A549 (cell line): Measurements from ENCODE around the gene SLC25A34. TPM values are rescaled to one million over a fixed set of nuclear protein-coding genes. Genes with fewer than 3 reads are reported as not detected.

Experiments used
- ATAC-seq, 2 experiments: fragments of 200-7000 bp in 1 of 2; fragments of >200 bp in 1 of 2; cut with Nextera tagmentation in 1 of 2; cut with Tn5 transposase in 1 of 2; 3 replicates each; pipeline versions ENCODE4 v1.8.0 to v1.9.1; 2018 to 2020; ENCODE audit warnings: mild to moderate bottlenecking in 1 of 2, moderate library complexity in 1 of 2
- CTCF ChIA-PET: fragments of 300-600 bp; sonication (Branson Sonifier 250); formaldehyde crosslinking; extraction: SDS; loops from one replicate; lab custom pipeline; 2021; ENCODE audit warnings: antibody characterized with exemption, inconsistent platforms; lab: Yijun Ruan, JAX
- POLR2A ChIA-PET: fragments of 350-600 bp; formaldehyde crosslinking; extraction: SDS; loops from one replicate; lab custom pipeline; 2021; ENCODE audit warnings: antibody characterized with exemption, inconsistent platforms; lab: Yijun Ruan, JAX
- DNase-seq, 2 experiments: peaks; one replicate each; pipeline versions ENCODE4 v3.0.0 to v3.0.0-alpha.2; 2011 to 2016; ENCODE audit warnings: low read depth in 1 of 2, low spot score in 1 of 2
- FAIRE-seq: peaks from 2 replicates; lab custom pipeline; 2011; peaks lifted over from hg19 to GRCh38; lab: Jason Lieb, UNC
- H3K27ac ChIP-seq, 2 experiments: fragments of >200 bp; sonication (Bioruptor Twin); formaldehyde crosslinking; 3 replicates each; pipeline ENCODE4 v1.5.1; 2016 to 2017
- H3K4me1 ChIP-seq: fragments of >200 bp; sonication (Bioruptor Twin); formaldehyde crosslinking; 3 replicates; pipeline ENCODE4 v1.6.1; 2016
- H3K4me2 ChIP-seq: fragments of >200 bp; sonication (Bioruptor Twin); formaldehyde crosslinking; 3 replicates; pipeline ENCODE4 v1.6.1; 2016
- H3K4me3 ChIP-seq: fragments of >200 bp; sonication (Bioruptor Twin); formaldehyde crosslinking; 3 replicates; pipeline ENCODE4 v1.5.1; 2016
- H3K9me3 ChIP-seq: fragments of >200 bp; sonication (Bioruptor Twin); formaldehyde crosslinking; 3 replicates; pipeline ENCODE4 v1.6.1; 2016
- EHF ChIP-seq: fragments of 250-450 bp; sonication (Bioruptor Pico); IDR thresholded peaks from 2 replicates; pipeline ENCODE4 v1.5.0; 2020; ENCODE audit warnings: mild to moderate bottlenecking
- EP300 ChIP-seq, 2 experiments: fragments of >200 bp; sonication (Bioruptor Twin); formaldehyde crosslinking; IDR thresholded peaks; 2 replicates in 1 of 2; 3 replicates in 1 of 2; pipeline ENCODE4 v1.6.1; 2016 to 2017
- HDAC2 ChIP-seq: fragments of 200-600 bp; sonication (generic); IDR thresholded peaks from 2 replicates; pipeline ENCODE4 v1.6.1; 2016
- KDM5A ChIP-seq: fragments of 200-600 bp; sonication (generic); IDR thresholded peaks from 2 replicates; pipeline ENCODE4 v1.6.1; 2016; ENCODE audit warnings: antibody characterized with exemption, mild to moderate bottlenecking
- MAZ ChIP-seq: fragments of 150-350 bp; IDR thresholded peaks from 2 replicates; pipeline ENCODE4 v1.6.1; 2014; ENCODE audit warnings: antibody characterized with exemption, low read depth, low read length, borderline replicate concordance
- MYC ChIP-seq: IDR thresholded peaks from 2 replicates; pipeline ENCODE4 v1.6.1; 2012; ENCODE audit warnings: mild to moderate bottlenecking, inconsistent platforms, low read length, improper control_type of control experiment, borderline replicate concordance
- PHF8 ChIP-seq: fragments of 200-600 bp; sonication (generic); IDR thresholded peaks from 2 replicates; pipeline ENCODE4 v1.6.1; 2016; ENCODE audit warnings: low read depth, mild to moderate bottlenecking, antibody characterized with exemption, moderate library complexity, borderline replicate concordance
- POLR2A ChIP-seq: IDR thresholded peaks from 2 replicates; pipeline ENCODE4 v1.6.1; 2012; ENCODE audit warnings: mild to moderate bottlenecking, low read length
- POLR2AphosphoS2 ChIP-seq: conservative IDR thresholded peaks from 2 replicates; pipeline ENCODE4 v1.6.1; 2012; ENCODE audit warnings: low read length, improper control_type of control experiment, inconsistent platforms
- RAD21 ChIP-seq, 2 experiments: fragments of >200 bp in 1 of 2; sonication (Bioruptor Twin) in 1 of 2; formaldehyde crosslinking in 1 of 2; IDR thresholded peaks in 1 of 2; conservative IDR thresholded peaks in 1 of 2; 2 replicates in 1 of 2; 3 replicates in 1 of 2; pipeline ENCODE4 v1.6.1; 2012 to 2018; ENCODE audit warnings: inconsistent platforms in 1 of 2
- RFX5 ChIP-seq: fragments of 450-650 bp; IDR thresholded peaks from 2 replicates; pipeline ENCODE4 v1.7.1; 2014; ENCODE audit warnings: antibody characterized with exemption, mild to moderate bottlenecking, moderate library complexity
- SMC3 ChIP-seq: fragments of >200 bp; sonication (Bioruptor Twin); formaldehyde crosslinking; IDR thresholded peaks from 3 replicates; pipeline ENCODE4 v1.6.1; 2018; ENCODE audit warnings: inconsistent platforms
- TP53 ChIP-seq: fragments of 250-450 bp; sonication (Bioruptor Pico); IDR thresholded peaks from 2 replicates; pipeline ENCODE4 v1.5.0; 2021; ENCODE audit warnings: mild to moderate bottlenecking, moderate library complexity
- ZC3H11A ChIP-seq: fragments of 450-650 bp; IDR thresholded peaks from 2 replicates; pipeline ENCODE4 v1.6.1; 2014; ENCODE audit warnings: antibody characterized with exemption, mild to moderate bottlenecking
- ZFP36 ChIP-seq: fragments of 450-650 bp; IDR thresholded peaks from 2 replicates; pipeline ENCODE4 v1.6.1; 2014; ENCODE audit warnings: borderline replicate concordance; ENCODE audit not compliant: partially characterized antibody
- WGBS: methylation state at CpG from one replicate; pipeline ENCODE4 v1.1.6; 2017; ENCODE audit errors: missing lambda C conversion rate; 5-methylcytosine and 5-hydroxymethylcytosine counted together
- polyA plus RNA-seq, 4 experiments: library from polyadenylated mRNA; depleted of rRNA in 3 of 4; stranded (reverse); fragments of >200 nt; fragmentation: RNase III in 1 of 4; extraction: RNeasy Plus Mini Kit Qiagen cat#74134 plus additional on column Dnase treatment in 1 of 4; gene quantifications; 2 replicates in 3 of 4; 3 replicates in 1 of 4; pipeline ENCODE4 v1.2.3, GENCODE V29; 2011 to 2017
- TF ChIP-seq, protein P1 (sequence below): fragments of >200 bp; sonication (Bioruptor Twin); formaldehyde crosslinking; IDR thresholded peaks from 3 replicates; pipeline ENCODE4 v1.5.1; 2016
- TF ChIP-seq, protein P2 (sequence below): fragments of >200 bp; sonication (Bioruptor Twin); formaldehyde crosslinking; IDR thresholded peaks from 2 replicates; pipeline ENCODE4 v1.6.1; 2016
- TF ChIP-seq, protein P3 (sequence below): fragments of 200-600 bp; sonication (generic); IDR thresholded peaks from 2 replicates; pipeline ENCODE4 v1.6.1; 2016; ENCODE audit warnings: antibody characterized with exemption, mild to moderate bottlenecking, moderate library complexity
- TF ChIP-seq, protein P4 (sequence below): fragments of 250-450 bp; sonication (Bioruptor Pico); IDR thresholded peaks from 2 replicates; pipeline ENCODE4 v1.5.0; 2021; ENCODE audit warnings: mild to moderate bottlenecking, moderate library complexity, borderline replicate concordance

SLC25A34 gene
- polyA plus RNA-seq, 2 of the 4 experiments (the other 2 are of a cell fraction): 0.12 to 0.19 TPM

DNA sequence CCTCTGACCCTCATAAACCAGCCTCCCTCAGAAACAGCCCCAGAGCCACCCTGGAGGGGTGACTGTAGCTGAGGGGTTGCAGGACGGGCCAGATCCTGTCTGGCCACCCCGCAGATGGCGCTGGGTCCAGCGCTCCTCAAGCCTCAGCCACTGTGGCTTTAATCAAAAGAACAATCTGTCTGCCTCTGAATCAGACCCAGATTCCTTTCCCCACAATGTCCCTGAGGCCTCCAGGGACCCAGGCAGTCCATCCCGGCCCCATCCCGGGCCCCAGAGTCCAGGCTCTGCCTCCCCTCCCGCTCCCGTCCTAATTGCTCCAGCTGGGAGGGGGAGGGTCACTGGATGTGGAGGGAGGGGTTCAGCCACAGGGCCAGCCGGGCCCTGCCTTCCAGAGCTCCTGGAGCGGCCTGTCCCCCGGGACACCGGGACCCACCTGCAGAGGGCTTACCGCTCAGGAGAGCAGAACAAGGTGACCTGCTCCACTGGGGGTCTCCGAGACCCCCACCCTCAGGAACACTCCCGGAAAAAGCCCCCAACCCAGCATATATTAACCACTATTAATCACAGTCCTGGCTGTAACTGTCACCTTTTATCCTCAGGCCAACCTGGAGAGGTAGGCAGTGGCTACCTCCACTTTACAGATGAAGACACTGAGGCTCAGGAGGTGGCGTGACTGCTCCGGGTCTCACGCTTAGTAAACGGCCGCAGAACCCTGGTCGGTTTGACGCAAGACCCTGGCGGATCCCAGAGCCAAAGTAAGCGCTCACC lies 21.7 kb downstream of the SLC25A34 start:
- FAIRE-seq (no peak), DNase-seq (no peak), ATAC-seq (peak; percentile 19 to 21; a peak in 4 of 6 replicates)
- H3K27ac ChIP-seq: peak overlapping the region; percentile 94 to 99
- ChIA-PET POLR2A (no interaction called here), CTCF (interaction anchor here (0.9 to 1.5 kb wide), 2 partner anchors 16 to 140 kb away, joined by 3 to 7 read pairs; no protein-coding TSS in a partner anchor)
- peaks cover 46% of the 10 kb centered on the region for H3K4me1 ChIP-seq
- H3K9me3 ChIP-seq: no peaks in the 10 kb centered on the region
- H3K4me2 ChIP-seq: peak overlapping the region; percentile 85
- TF ChIP-seq, protein P1, sequence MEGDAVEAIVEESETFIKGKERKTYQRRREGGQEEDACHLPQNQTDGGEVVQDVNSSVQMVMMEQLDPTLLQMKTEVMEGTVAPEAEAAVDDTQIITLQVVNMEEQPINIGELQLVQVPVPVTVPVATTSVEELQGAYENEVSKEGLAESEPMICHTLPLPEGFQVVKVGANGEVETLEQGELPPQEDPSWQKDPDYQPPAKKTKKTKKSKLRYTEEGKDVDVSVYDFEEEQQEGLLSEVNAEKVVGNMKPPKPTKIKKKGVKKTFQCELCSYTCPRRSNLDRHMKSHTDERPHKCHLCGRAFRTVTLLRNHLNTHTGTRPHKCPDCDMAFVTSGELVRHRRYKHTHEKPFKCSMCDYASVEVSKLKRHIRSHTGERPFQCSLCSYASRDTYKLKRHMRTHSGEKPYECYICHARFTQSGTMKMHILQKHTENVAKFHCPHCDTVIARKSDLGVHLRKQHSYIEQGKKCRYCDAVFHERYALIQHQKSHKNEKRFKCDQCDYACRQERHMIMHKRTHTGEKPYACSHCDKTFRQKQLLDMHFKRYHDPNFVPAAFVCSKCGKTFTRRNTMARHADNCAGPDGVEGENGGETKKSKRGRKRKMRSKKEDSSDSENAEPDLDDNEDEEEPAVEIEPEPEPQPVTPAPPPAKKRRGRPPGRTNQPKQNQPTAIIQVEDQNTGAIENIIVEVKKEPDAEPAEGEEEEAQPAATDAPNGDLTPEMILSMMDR: no peak
- no peak for TF ChIP-seq MYC
- no peak for TF ChIP-seq MAZ
- TF ChIP-seq TP53: no peak
- no peak for TF ChIP-seq POLR2A
- TF ChIP-seq, protein P2, sequence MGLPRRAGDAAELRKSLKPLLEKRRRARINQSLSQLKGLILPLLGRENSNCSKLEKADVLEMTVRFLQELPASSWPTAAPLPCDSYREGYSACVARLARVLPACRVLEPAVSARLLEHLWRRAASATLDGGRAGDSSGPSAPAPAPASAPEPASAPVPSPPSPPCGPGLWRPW: no peak
- TF ChIP-seq POLR2AphosphoS2: no peak
- no peak for TF ChIP-seq SMC3
- TF ChIP-seq, protein P3, sequence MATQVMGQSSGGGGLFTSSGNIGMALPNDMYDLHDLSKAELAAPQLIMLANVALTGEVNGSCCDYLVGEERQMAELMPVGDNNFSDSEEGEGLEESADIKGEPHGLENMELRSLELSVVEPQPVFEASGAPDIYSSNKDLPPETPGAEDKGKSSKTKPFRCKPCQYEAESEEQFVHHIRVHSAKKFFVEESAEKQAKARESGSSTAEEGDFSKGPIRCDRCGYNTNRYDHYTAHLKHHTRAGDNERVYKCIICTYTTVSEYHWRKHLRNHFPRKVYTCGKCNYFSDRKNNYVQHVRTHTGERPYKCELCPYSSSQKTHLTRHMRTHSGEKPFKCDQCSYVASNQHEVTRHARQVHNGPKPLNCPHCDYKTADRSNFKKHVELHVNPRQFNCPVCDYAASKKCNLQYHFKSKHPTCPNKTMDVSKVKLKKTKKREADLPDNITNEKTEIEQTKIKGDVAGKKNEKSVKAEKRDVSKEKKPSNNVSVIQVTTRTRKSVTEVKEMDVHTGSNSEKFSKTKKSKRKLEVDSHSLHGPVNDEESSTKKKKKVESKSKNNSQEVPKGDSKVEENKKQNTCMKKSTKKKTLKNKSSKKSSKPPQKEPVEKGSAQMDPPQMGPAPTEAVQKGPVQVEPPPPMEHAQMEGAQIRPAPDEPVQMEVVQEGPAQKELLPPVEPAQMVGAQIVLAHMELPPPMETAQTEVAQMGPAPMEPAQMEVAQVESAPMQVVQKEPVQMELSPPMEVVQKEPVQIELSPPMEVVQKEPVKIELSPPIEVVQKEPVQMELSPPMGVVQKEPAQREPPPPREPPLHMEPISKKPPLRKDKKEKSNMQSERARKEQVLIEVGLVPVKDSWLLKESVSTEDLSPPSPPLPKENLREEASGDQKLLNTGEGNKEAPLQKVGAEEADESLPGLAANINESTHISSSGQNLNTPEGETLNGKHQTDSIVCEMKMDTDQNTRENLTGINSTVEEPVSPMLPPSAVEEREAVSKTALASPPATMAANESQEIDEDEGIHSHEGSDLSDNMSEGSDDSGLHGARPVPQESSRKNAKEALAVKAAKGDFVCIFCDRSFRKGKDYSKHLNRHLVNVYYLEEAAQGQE: no peak
- no peak for TF ChIP-seq ZC3H11A
- no peak for TF ChIP-seq EP300 (IDR thresholded peaks at IDR 0.05)
- TF ChIP-seq PHF8: no peak
- TF ChIP-seq ZFP36: no peak
- TF ChIP-seq KDM5A: no peak
- no peak for TF ChIP-seq EHF (CRISPR knock-in tag)
- no peak for TF ChIP-seq RFX5
- TF ChIP-seq, protein P4, sequence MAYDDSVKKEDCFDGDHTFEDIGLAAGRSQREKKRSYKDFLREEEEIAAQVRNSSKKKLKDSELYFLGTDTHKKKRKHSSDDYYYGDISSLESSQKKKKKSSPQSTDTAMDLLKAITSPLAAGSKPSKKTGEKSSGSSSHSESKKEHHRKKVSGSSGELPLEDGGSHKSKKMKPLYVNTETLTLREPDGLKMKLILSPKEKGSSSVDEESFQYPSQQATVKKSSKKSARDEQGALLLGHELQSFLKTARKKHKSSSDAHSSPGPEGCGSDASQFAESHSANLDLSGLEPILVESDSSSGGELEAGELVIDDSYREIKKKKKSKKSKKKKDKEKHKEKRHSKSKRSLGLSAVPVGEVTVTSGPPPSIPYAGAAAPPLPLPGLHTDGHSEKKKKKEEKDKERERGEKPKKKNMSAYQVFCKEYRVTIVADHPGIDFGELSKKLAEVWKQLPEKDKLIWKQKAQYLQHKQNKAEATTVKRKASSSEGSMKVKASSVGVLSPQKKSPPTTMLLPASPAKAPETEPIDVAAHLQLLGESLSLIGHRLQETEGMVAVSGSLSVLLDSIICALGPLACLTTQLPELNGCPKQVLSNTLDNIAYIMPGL (CRISPR knock-in tag): no peak
- no peak for TF ChIP-seq RAD21 (conservative IDR thresholded peaks at IDR 0.05 in 1 of 2, IDR thresholded peaks at IDR 0.05 in 1 of 2)
- TF ChIP-seq HDAC2: no peak
- 49% methylated on average over 15 of the region's 24 CpGs for WGBS
- H3K4me3 ChIP-seq: peak overlapping the region; percentile 97
